OCI-LY7 (cell line): Measurements from ENCODE around the gene LPAR1. TPM values are rescaled to one million over a fixed set of nuclear protein-coding genes. Genes with fewer than 3 reads are reported as not detected.

ENCODE experiments used
- BruUV-seq: library from RNA; stranded (reverse); fragments of 400-500 nt; replicated peaks from 2 replicates; lab custom pipeline; 2021; lab: Mats Ljungman, UMichigan
- CTCF ChIA-PET: fragments of 300-600 bp; sonication (Branson Sonifier 250); formaldehyde crosslinking; loops from one replicate; lab custom pipeline; 2022; ENCODE audit warnings: antibody characterized with exemption; ENCODE audit not compliant: unreplicated experiment; lab: Charles Lee
- POLR2A ChIA-PET: fragments of 300-600 bp; sonication (Branson Sonifier 250); formaldehyde crosslinking; loops from one replicate; lab custom pipeline; 2022; ENCODE audit warnings: antibody characterized with exemption; lab: Charles Lee
- DNase-seq: peaks from one replicate; pipeline ENCODE4 v3.0.0-alpha.2; 2015; ENCODE audit warnings: low spot score
- H2AFZ ChIP-seq: fragments of 200-600 bp; sonication (generic), shearing (Covaris generic); 2 replicates; pipeline ENCODE4 v1.6.1; 2014; ENCODE audit warnings: mild to moderate bottlenecking, antibody characterized with exemption, low read length, moderate library complexity
- H3K27ac ChIP-seq: fragments of 200-600 bp; sonication (generic); 2 replicates; pipeline ENCODE4 v1.5.1; 2014; ENCODE audit warnings: mixed run types, low read depth, mild to moderate bottlenecking, moderate library complexity, low read length, inconsistent platforms; ENCODE audit not compliant: poor library complexity, severe bottlenecking
- H3K36me3 ChIP-seq: fragments of 200-600 bp; sonication (generic); 2 replicates; pipeline ENCODE4 v1.6.1; 2014; ENCODE audit warnings: mild to moderate bottlenecking, antibody characterized with exemption, low read length, moderate library complexity, mixed read lengths; ENCODE audit not compliant: insufficient read depth
- H3K4me1 ChIP-seq: fragments of 200-600 bp; sonication (generic); 2 replicates; pipeline ENCODE4 v1.5.1; 2014; ENCODE audit warnings: mild to moderate bottlenecking, low read length; ENCODE audit not compliant: insufficient read depth, poor library complexity, severe bottlenecking
- H3K4me2 ChIP-seq: fragments of 200-600 bp; sonication (generic); 2 replicates; pipeline ENCODE4 v1.6.1; 2014; ENCODE audit warnings: mild to moderate bottlenecking, low read length
- H3K4me3 ChIP-seq: fragments of 200-600 bp; sonication (generic); 2 replicates; pipeline ENCODE4 v1.5.1; 2014; ENCODE audit warnings: mild to moderate bottlenecking, low read depth, low read length; ENCODE audit not compliant: poor library complexity, severe bottlenecking
- H3K79me2 ChIP-seq: fragments of 200-600 bp; sonication (generic); 2 replicates; pipeline ENCODE4 v1.6.1; 2016; ENCODE audit warnings: low read depth, mild to moderate bottlenecking, low read length, moderate library complexity, mixed read lengths; ENCODE audit not compliant: insufficient read depth
- H3K9me2 ChIP-seq: fragments of 200-600 bp; sonication (generic); 2 replicates; pipeline ENCODE4 v1.6.1; 2016; ENCODE audit warnings: mild to moderate bottlenecking, low read length, mixed read lengths; ENCODE audit not compliant: insufficient read depth
- H3K9me3 ChIP-seq: fragments of 200-600 bp; sonication (generic); 2 replicates; pipeline ENCODE4 v1.6.1; 2014; ENCODE audit warnings: mild to moderate bottlenecking, mixed run types, low read length, mixed read lengths
- H4K20me1 ChIP-seq: fragments of 200-600 bp; sonication (generic); 2 replicates; pipeline ENCODE4 v1.6.1; 2014; ENCODE audit warnings: mild to moderate bottlenecking, antibody characterized with exemption, low read length, moderate library complexity, mixed read lengths; ENCODE audit not compliant: insufficient read depth
- EZH2phosphoT487 ChIP-seq: fragments of 200-600 bp; sonication (generic); IDR thresholded peaks from 2 replicates; pipeline ENCODE4 v1.6.1; 2018; ENCODE audit warnings: low read depth, borderline replicate concordance, mild to moderate bottlenecking, mixed run types, antibody characterized with exemption, low read length, moderate library complexity, mixed read lengths
- intact Hi-C: fragments of 100-400 bp; cut with micrococcal nuclease; formaldehyde crosslinking; loops from one replicate; pipeline ENCODE4 v1.10.0; 2022; ENCODE audit not compliant: unreplicated experiment
- total RNA-seq, 2 experiments: library from RNA; depleted of rRNA in 1 of 2; stranded (reverse); fragments of >200 nt in 1 of 2; shearing (Covaris generic) in 1 of 2; gene quantifications; 2 replicates each; pipeline ENCODE4 v1.2.3, GENCODE V29; 2014 to 2022
- TF ChIP-seq, protein P1 (sequence below): fragments of 200-600 bp; sonication (generic); conservative IDR thresholded peaks from 2 replicates; pipeline ENCODE4 v1.5.1; 2014; ENCODE audit warnings: mild to moderate bottlenecking, antibody characterized with exemption, low read length, moderate library complexity, mixed read lengths

LPAR1 gene
- total RNA-seq, 2 experiments from 2014 or later: not detected

DNA sequence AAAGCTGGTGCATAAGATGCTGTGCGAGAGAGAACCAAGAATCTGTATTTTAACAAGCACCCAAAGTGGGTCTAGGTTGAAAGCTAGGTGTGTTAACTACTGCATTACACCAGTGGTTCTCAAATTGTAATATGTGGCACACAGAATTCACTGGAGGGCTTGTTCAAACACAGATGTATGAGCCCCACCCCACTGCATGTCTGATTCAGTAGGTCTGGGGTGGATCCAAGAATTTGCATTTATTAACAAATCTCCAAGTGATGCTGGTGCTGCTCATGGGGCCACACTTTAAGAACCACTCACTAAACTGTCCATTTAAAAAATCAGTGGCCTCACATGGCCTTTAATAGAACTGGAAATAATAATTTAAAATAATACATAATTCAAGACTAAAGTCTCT is 40.4 kb downstream of the LPAR1 start:
- H3K4me2 ChIP-seq: no peak overlapping the region
- intact Hi-C loops: no loop called here
- DNase-seq: no peak
- POLR2A ChIA-PET: interaction anchor here (1.7 kb wide), 1 partner anchor 10 kb away, joined by 5 read pairs; no protein-coding TSS in a partner anchor
- CTCF ChIA-PET: no interaction called here
- TF ChIP-seq, protein P1, sequence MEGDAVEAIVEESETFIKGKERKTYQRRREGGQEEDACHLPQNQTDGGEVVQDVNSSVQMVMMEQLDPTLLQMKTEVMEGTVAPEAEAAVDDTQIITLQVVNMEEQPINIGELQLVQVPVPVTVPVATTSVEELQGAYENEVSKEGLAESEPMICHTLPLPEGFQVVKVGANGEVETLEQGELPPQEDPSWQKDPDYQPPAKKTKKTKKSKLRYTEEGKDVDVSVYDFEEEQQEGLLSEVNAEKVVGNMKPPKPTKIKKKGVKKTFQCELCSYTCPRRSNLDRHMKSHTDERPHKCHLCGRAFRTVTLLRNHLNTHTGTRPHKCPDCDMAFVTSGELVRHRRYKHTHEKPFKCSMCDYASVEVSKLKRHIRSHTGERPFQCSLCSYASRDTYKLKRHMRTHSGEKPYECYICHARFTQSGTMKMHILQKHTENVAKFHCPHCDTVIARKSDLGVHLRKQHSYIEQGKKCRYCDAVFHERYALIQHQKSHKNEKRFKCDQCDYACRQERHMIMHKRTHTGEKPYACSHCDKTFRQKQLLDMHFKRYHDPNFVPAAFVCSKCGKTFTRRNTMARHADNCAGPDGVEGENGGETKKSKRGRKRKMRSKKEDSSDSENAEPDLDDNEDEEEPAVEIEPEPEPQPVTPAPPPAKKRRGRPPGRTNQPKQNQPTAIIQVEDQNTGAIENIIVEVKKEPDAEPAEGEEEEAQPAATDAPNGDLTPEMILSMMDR: no peak
- no peak for TF ChIP-seq EZH2phosphoT487
- no TSS peak for BruUV-seq
- no peak overlapping the region for H3K4me3 ChIP-seq
- H3K36me3 ChIP-seq: no peaks in the 10 kb centered on the region
- no peak overlapping the region for H3K27ac ChIP-seq
- H2AFZ ChIP-seq: no peak overlapping the region
- no peaks in the 10 kb centered on the region for H3K4me1 ChIP-seq
- H3K79me2 ChIP-seq: no peaks in the 10 kb centered on the region
- H4K20me1 ChIP-seq: no peaks in the 10 kb centered on the region
- H3K9me2 ChIP-seq: no peaks in the 10 kb centered on the region
- no peaks in the 10 kb centered on the region for H3K9me3 ChIP-seq

DNA sequence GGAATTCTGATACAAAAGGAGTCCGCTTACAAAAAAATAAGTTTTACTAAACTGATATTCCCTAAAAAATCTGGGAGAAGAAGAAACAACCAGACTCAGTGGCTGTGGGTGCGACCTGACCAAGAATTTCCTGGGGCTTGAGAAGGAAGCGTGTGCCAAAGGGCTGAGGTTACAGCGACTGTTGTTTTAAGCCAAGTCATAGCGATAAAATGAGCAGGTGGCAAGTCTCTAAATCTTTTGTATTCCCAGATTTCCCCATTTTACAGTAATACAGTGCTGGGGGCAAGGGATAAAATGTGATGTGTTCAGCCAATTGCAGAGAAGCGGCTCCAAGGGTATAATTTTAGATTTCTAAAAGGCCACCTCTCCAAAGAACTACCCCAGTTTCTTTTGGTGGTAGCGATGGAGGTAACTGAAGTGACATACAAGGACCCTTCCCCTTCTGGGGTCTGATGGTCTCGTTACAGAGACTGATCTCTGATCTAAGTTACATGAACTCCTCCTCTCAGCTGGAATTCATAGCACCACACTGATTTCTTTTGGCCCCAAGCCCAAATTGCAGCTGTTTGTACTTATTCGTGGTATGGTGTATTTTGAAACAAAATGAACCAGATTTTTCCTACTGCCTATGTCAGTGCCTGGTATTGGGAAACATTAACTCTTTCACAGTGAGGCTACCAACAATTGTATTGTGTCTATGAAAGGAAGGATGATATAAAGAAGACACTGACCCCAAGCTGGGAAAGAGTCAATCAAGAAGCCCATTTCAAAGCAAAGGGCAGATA is 41.6 kb downstream of the LPAR1 start:
- intact Hi-C loops: no loop called here
- no peaks in the 10 kb centered on the region for H3K79me2 ChIP-seq
- BruUV-seq: no TSS peak
- no peak overlapping the region for H3K4me2 ChIP-seq
- TF ChIP-seq, protein P1: no peak
- TF ChIP-seq EZH2phosphoT487: no peak
- no peaks in the 10 kb centered on the region for H4K20me1 ChIP-seq
- no peak overlapping the region for H2AFZ ChIP-seq
- DNase-seq: no peak
- no peaks in the 10 kb centered on the region for H3K36me3 ChIP-seq
- POLR2A ChIA-PET: no interaction called here
- no peak overlapping the region for H3K27ac ChIP-seq
- no peak overlapping the region for H3K4me3 ChIP-seq
- CTCF ChIA-PET: no interaction called here
- no peaks in the 10 kb centered on the region for H3K9me2 ChIP-seq
- no peaks in the 10 kb centered on the region for H3K4me1 ChIP-seq
- no peaks in the 10 kb centered on the region for H3K9me3 ChIP-seq
